ENCODE measurements around the gene SERPING1. TPM values are rescaled to one million over a fixed set of nuclear protein-coding genes. Genes with fewer than 3 reads are reported as not detected.
"Not testable (repeated sequence)": the region's sequence is repeated elsewhere in the genome, so short reads cannot be mapped to it uniquely, and the experiment has no call there.

The SERPING1 gene
- total RNA-seq, 3 donors from 2014 or later (not counting 1 experiment from before 2014, with no cell fraction given), result 0.50 TPM; not detected in 2

- Histone ChIP-seq H3K27me3 (ENCODE audit: control insufficient read depth, insufficient read depth, low read length) (peaks cover 33% of the 10 kb centered on the region), H3K4me1 (ENCODE audit: control insufficient read depth, insufficient read depth, low read length) (peaks cover 36% of the 10 kb centered on the region), H3K27ac (ENCODE audit: low read length) (no peak overlapping the region), H3K4me3 (ENCODE audit: low read length) (no peak overlapping the region), H3K9me3 (ENCODE audit: control insufficient read depth, insufficient read depth, low read length) (no peaks in the 10 kb centered on the region), H3K36me3 (ENCODE audit: control insufficient read depth, insufficient read depth, low read length) (no peaks in the 10 kb centered on the region)
- no peak for DNase-seq
- intact Hi-C loops (cut with micrococcal nuclease), result no loop called here
- no peaks in the 10 kb centered on the region for H3K9me3 Mint-ChIP-seq
- WGBS (ENCODE audit: insufficient coverage), result 97% methylated on average over 5 of the region's 5 CpGs
- H3K36me3 Mint-ChIP-seq, result no peaks in the 10 kb centered on the region
- peaks cover 26 to 36% of the 10 kb centered on the region in 2 donors for H3K27me3 Mint-ChIP-seq (ENCODE audit: low read depth in 2 of 2)
- no peak overlapping the region for H3K4me3 Mint-ChIP-seq
- peaks cover 35 to 47% of the 10 kb centered on the region in 2 donors for H3K4me1 Mint-ChIP-seq
- no peak for TF ChIP-seq CTCF (IDR thresholded peaks at IDR 0.05)
- ATAC-seq, result no peak
- peak overlapping the region; percentile 78 to 87 for H3K27ac Mint-ChIP-seq
These were observed 53.2 kb downstream of the SERPING1 start for GRCh38 chr11:57650739-57651090.

- peak overlapping the region; percentile 13 for H3K4me3 Mint-ChIP-seq
- DNase-seq (no peak), ATAC-seq (no peak)
- no peaks in the 10 kb centered on the region for H3K36me3 Mint-ChIP-seq
- Histone ChIP-seq H3K9me3 (ENCODE audit: control insufficient read depth, insufficient read depth, low read length) (no peaks in the 10 kb centered on the region), H3K27me3 (ENCODE audit: control insufficient read depth, insufficient read depth, low read length) (peaks cover 26% of the 10 kb centered on the region), H3K4me3 (ENCODE audit: low read length) (no peak overlapping the region), H3K4me1 (ENCODE audit: control insufficient read depth, insufficient read depth, low read length) (peaks cover 30% of the 10 kb centered on the region), H3K27ac (ENCODE audit: low read length) (no peak overlapping the region), H3K36me3 (ENCODE audit: control insufficient read depth, insufficient read depth, low read length) (no peaks in the 10 kb centered on the region)
- peaks cover 19 to 31% of the 10 kb centered on the region in 2 donors for H3K27me3 Mint-ChIP-seq (ENCODE audit: low read depth in 2 of 2)
- intact Hi-C loops (cut with micrococcal nuclease), result no loop called here
- H3K27ac Mint-ChIP-seq, result peak overlapping the region in 1 of 2 donors; percentile 87
- H3K4me1 Mint-ChIP-seq, result peaks cover 30 to 41% of the 10 kb centered on the region in 2 donors
- TF ChIP-seq CTCF (IDR thresholded peaks at IDR 0.05), result no peak
- WGBS (ENCODE audit: insufficient coverage), result 95% methylated on average over 7 of the region's 7 CpGs
- H3K9me3 Mint-ChIP-seq, result no peaks in the 10 kb centered on the region
These were observed 53.9 kb downstream of the SERPING1 start for GRCh38 chr11:57651408-57651807.

GRCh38 chr11:57652230-57652629, 54.7 kb downstream of the SERPING1 start:
- H3K9me3 Mint-ChIP-seq; intact Hi-C loops (cut with micrococcal nuclease); H3K9me3 ChIP-seq (ENCODE audit: control insufficient read depth, insufficient read depth, low read length); H3K27ac ChIP-seq (ENCODE audit: low read length); H3K36me3 Mint-ChIP-seq; H3K36me3 ChIP-seq (ENCODE audit: control insufficient read depth, insufficient read depth, low read length): not testable (repeated sequence)
- ATAC-seq, result peak in 1 of 3 donors; percentile 34
- peaks cover 33 to 41% of the 10 kb centered on the region in 2 donors for H3K4me1 Mint-ChIP-seq
- peak overlapping the region; percentile 73 for H3K4me3 Mint-ChIP-seq
- H3K4me3 ChIP-seq (ENCODE audit: low read length), result peak overlapping the region; percentile 7
- WGBS (ENCODE audit: insufficient coverage), result 67% methylated on average over 14 of the region's 14 CpGs
- peaks cover 10 to 22% of the 10 kb centered on the region in 2 donors for H3K27me3 Mint-ChIP-seq (ENCODE audit: low read depth in 2 of 2)
- peak in 1 of 2 donors; percentile 63 for DNase-seq
- peak overlapping the region; percentile 3 to 72 for H3K27ac Mint-ChIP-seq
- H3K27me3 ChIP-seq (ENCODE audit: control insufficient read depth, insufficient read depth, low read length), result peaks cover 17% of the 10 kb centered on the region
- H3K4me1 ChIP-seq (ENCODE audit: control insufficient read depth, insufficient read depth, low read length), result peaks cover 27% of the 10 kb centered on the region

- DNase-seq, result no peak
- Histone ChIP-seq H3K36me3 (ENCODE audit: control insufficient read depth, insufficient read depth, low read length) (no peaks in the 10 kb centered on the region), H3K4me1 (ENCODE audit: control insufficient read depth, insufficient read depth, low read length) (peaks cover 28% of the 10 kb centered on the region), H3K4me3 (ENCODE audit: low read length) (peak overlapping the region; percentile 7), H3K27ac (ENCODE audit: low read length) (no peak overlapping the region), H3K27me3 (ENCODE audit: control insufficient read depth, insufficient read depth, low read length) (peaks cover 13% of the 10 kb centered on the region), H3K9me3 (ENCODE audit: control insufficient read depth, insufficient read depth, low read length) (no peaks in the 10 kb centered on the region)
- no peak for TF ChIP-seq CTCF (IDR thresholded peaks at IDR 0.05)
- H3K4me1 Mint-ChIP-seq, result peaks cover 37 to 43% of the 10 kb centered on the region in 2 donors
- no peaks in the 10 kb centered on the region for H3K9me3 Mint-ChIP-seq
- H3K36me3 Mint-ChIP-seq, result no peaks in the 10 kb centered on the region
- peaks cover 6 to 18% of the 10 kb centered on the region in 2 donors for H3K27me3 Mint-ChIP-seq (ENCODE audit: low read depth in 2 of 2)
- peak overlapping the region; percentile 3 to 72 for H3K27ac Mint-ChIP-seq
- peak overlapping the region; percentile 73 for H3K4me3 Mint-ChIP-seq
- intact Hi-C loops (cut with micrococcal nuclease), result no loop called here
- 69% methylated on average over 3 of the region's 3 CpGs for WGBS (ENCODE audit: insufficient coverage)
- no peak for ATAC-seq
These were observed 55.2 kb downstream of the SERPING1 start for GRCh38 chr11:57652662-57653061.

All from natural killer cell (primary cell).